ENCODE measurements around the gene DNAJC30.

DNA sequence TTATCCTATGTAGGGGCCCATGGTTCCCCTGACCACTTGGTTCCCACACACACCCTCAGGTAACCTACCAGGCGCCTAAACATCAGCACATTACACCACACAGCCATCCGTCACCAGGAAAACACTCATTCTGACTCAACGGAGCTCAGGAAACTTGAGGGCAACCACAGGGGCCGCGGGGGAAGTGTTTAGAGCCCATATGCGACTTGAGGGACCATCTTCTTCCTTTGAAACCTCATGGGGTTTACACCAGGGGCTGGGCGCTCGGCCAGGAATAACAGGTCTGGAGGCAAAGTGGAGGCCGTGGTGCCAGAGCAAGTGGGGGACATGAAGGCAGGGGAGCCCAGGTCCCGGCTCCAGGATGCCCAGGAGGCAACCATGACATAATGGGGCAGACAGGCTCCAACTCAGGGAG lies 34.7 kb upstream of the DNAJC30 start:
- TF ChIP-seq, protein P1, sequence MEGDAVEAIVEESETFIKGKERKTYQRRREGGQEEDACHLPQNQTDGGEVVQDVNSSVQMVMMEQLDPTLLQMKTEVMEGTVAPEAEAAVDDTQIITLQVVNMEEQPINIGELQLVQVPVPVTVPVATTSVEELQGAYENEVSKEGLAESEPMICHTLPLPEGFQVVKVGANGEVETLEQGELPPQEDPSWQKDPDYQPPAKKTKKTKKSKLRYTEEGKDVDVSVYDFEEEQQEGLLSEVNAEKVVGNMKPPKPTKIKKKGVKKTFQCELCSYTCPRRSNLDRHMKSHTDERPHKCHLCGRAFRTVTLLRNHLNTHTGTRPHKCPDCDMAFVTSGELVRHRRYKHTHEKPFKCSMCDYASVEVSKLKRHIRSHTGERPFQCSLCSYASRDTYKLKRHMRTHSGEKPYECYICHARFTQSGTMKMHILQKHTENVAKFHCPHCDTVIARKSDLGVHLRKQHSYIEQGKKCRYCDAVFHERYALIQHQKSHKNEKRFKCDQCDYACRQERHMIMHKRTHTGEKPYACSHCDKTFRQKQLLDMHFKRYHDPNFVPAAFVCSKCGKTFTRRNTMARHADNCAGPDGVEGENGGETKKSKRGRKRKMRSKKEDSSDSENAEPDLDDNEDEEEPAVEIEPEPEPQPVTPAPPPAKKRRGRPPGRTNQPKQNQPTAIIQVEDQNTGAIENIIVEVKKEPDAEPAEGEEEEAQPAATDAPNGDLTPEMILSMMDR (IDR thresholded peaks at IDR 0.05), result no peak
- no peak for TF ChIP-seq POLR2A (IDR thresholded peaks at IDR 0.05)
